B cell (primary cell): Measurements from ENCODE around the gene VWA1. TPM values are rescaled to one million over a fixed set of nuclear protein-coding genes. Genes with fewer than 3 reads are reported as not detected.

ENCODE experiments used
- ATAC-seq: fragments of 200-7000 bp; cut with Tn5 transposase; one replicate; pipeline ENCODE4 v1.10.0; 2021; ENCODE audit warnings: low read depth, mild to moderate bottlenecking, moderate number of reproducible peaks, moderate library complexity
- CTCF ChIA-PET: fragments of 350-600 bp; sonication (Branson Sonifier 250); formaldehyde crosslinking; loops from one replicate; lab custom pipeline; 2021; ENCODE audit warnings: antibody characterized with exemption, inconsistent platforms; lab: Charles Lee
- POLR2A ChIA-PET: fragments of 350-600 bp; sonication (Branson Sonifier 250); formaldehyde crosslinking; loops from one replicate; lab custom pipeline; 2021; ENCODE audit warnings: antibody characterized with exemption; lab: Charles Lee
- DNase-seq: peaks from one replicate; pipeline ENCODE4 v3.0.0; 2013
- H2AFZ ChIP-seq: 2 replicates; pipeline ENCODE4 v1.6.1; 2012; ENCODE audit warnings: mild to moderate bottlenecking, low read depth, low read length; ENCODE audit not compliant: insufficient read depth, poor library complexity, severe bottlenecking
- H3K27ac ChIP-seq, 2 donors: 1 replicate in 1 of 2; 2 replicates in 1 of 2; pipeline ENCODE4 v1.5.1; 2012 to 2013; ENCODE audit warnings: low read length in 2 of 2, mild to moderate bottlenecking in 2 of 2, moderate library complexity in 1 of 2
- H3K27me3 ChIP-seq, 4 experiments: fragments of 200-600 bp in 1 of 4; sonication (generic) in 1 of 4; replicated peaks in 1 of 4; 1 replicate in 2 of 4; 2 replicates in 2 of 4; pipeline versions ENCODE4 v1.6.1 to v1.7.0; 2013 to 2016; ENCODE audit warnings: low read length in 3 of 4, mild to moderate bottlenecking in 2 of 4, mixed read lengths in 1 of 4, moderate library complexity in 1 of 4; ENCODE audit not compliant: insufficient read depth in 4 of 4, control insufficient read depth in 3 of 4; ENCODE audit errors: control extremely low read depth in 1 of 4
- H3K36me3 ChIP-seq, 2 experiments: replicated peaks in 1 of 2; 1 replicate in 1 of 2; 2 replicates in 1 of 2; pipeline versions ENCODE4 v1.6.1 to v1.7.1; 2013; ENCODE audit warnings: low read length in 1 of 2; ENCODE audit not compliant: insufficient read depth in 2 of 2, control insufficient read depth in 1 of 2; ENCODE audit errors: control extremely low read depth in 1 of 2, extremely low read depth in 1 of 2
- H3K4me1 ChIP-seq, 2 donors: fragments of 200-600 bp in 1 of 2; sonication (generic) in 1 of 2; 1 replicate in 1 of 2; 2 replicates in 1 of 2; pipeline versions ENCODE4 v1.5.1 to v1.6.1; 2013 to 2017; ENCODE audit warnings: low read length in 2 of 2; ENCODE audit not compliant: control insufficient read depth in 2 of 2, insufficient read depth in 2 of 2
- H3K4me2 ChIP-seq: replicated peaks from 2 replicates; pipeline ENCODE3; 2012; ENCODE audit warnings: mild to moderate bottlenecking, low read depth, low read length; ENCODE audit not compliant: poor library complexity, severe bottlenecking
- H3K4me3 ChIP-seq, 5 experiments: fragments of 200-600 bp in 1 of 5; sonication (generic) in 1 of 5; 1 replicate in 3 of 5; 2 replicates in 2 of 5; pipeline versions ENCODE4 v1.5.1 to v1.7.0; 2011 to 2016; ENCODE audit warnings: low read length in 4 of 5, mild to moderate bottlenecking in 4 of 5, low read depth in 2 of 5, control low read depth in 1 of 5, moderate library complexity in 1 of 5; ENCODE audit not compliant: insufficient read depth in 1 of 5; ENCODE audit errors: control extremely low read depth in 1 of 5, extremely low read depth in 1 of 5
- H3K79me2 ChIP-seq: fragments of 200-600 bp; sonication (generic); one replicate; pipeline ENCODE4 v1.6.0; 2016; ENCODE audit warnings: low read length; ENCODE audit not compliant: control insufficient read depth, insufficient read depth
- H3K9ac ChIP-seq: fragments of 200-600 bp; sonication (generic); 2 replicates; pipeline ENCODE4 v1.6.1; 2017; ENCODE audit warnings: mild to moderate bottlenecking, low read length, moderate library complexity
- H3K9me3 ChIP-seq, 3 donors: one replicate each; pipeline versions ENCODE4 v1.6.1 to v1.7.1; 2013; ENCODE audit warnings: low read length in 2 of 3; ENCODE audit not compliant: control insufficient read depth in 2 of 3, insufficient read depth in 1 of 3; ENCODE audit errors: control extremely low read depth in 1 of 3
- H4K20me1 ChIP-seq: 2 replicates; pipeline ENCODE4 v1.6.0; 2012; ENCODE audit warnings: mild to moderate bottlenecking, low read length; ENCODE audit not compliant: insufficient read depth, control insufficient read depth, poor library complexity, severe bottlenecking
- H3K27ac Mint-ChIP-seq: one replicate; pipeline ENCODE4 v1.8.0; 2021; ENCODE audit warnings: mixed read lengths
- H3K27me3 Mint-ChIP-seq: one replicate; pipeline ENCODE4 v1.8.0; 2021; ENCODE audit warnings: mixed read lengths
- H3K4me1 Mint-ChIP-seq: one replicate; pipeline ENCODE4 v1.8.0; 2021; ENCODE audit warnings: mixed read lengths
- H3K4me3 Mint-ChIP-seq: one replicate; pipeline ENCODE4 v1.8.0; 2021; ENCODE audit warnings: mixed read lengths
- H3K9me3 Mint-ChIP-seq: one replicate; pipeline ENCODE4 v1.8.0; 2022; ENCODE audit warnings: mixed read lengths; ENCODE audit not compliant: insufficient read depth
- CTCF ChIP-seq: fragments of 200-600 bp; IDR thresholded peaks from one replicate; pipeline ENCODE4 v1.8.0; 2022; ENCODE audit warnings: antibody characterized with exemption, mild to moderate bottlenecking
- EZH2 ChIP-seq: IDR thresholded peaks from 2 replicates; pipeline ENCODE4 v1.6.1; 2012; ENCODE audit warnings: borderline replicate concordance, low read depth, mild to moderate bottlenecking, moderate library complexity, low read length; ENCODE audit not compliant: insufficient read depth, poor library complexity, severe bottlenecking
- WGBS: methylation state at CpG from one replicate; pipeline ENCODE4 v1.1.5; 2013; ENCODE audit warnings: missing lambda C conversion rate; ENCODE audit not compliant: insufficient coverage; 5-methylcytosine and 5-hydroxymethylcytosine counted together
- intact Hi-C: fragments of 100-400 bp; cut with micrococcal nuclease; formaldehyde crosslinking; loops from one replicate; pipeline ENCODE4 v1.10.0; 2022
- polyA plus RNA-seq: library from polyadenylated mRNA; depleted of rRNA; stranded (reverse); fragments of >200 nt; gene quantifications from 2 replicates; pipeline ENCODE4 v1.2.3, GENCODE V29; 2012
- total RNA-seq, 2 donors: library from RNA; stranded (reverse); fragments of 120-200 nt in 1 of 2; gene quantifications; 1 replicate in 1 of 2; 2 replicates in 1 of 2; pipeline versions ENCODE4 v1.2.3 to v1.2.4, GENCODE V29; 2013 to 2022

Gene VWA1
- total and polyA plus RNA-seq, 2 donors (not counting 1 experiment from before 2014, with no cell fraction given) = 0.09 TPM; not detected in 1

GRCh38 chr1:1460540-1461130 is 25.1 kb downstream of the VWA1 start:
- no peaks in the 10 kb centered on the region for H3K36me3 ChIP-seq
- H3K9ac ChIP-seq = no peak overlapping the region
- Mint-ChIP-seq H3K9me3 (no peaks in the 10 kb centered on the region), H3K27me3 (no peaks in the 10 kb centered on the region), H3K4me1 (peaks cover 2% of the 10 kb centered on the region), H3K4me3 (no peak overlapping the region), H3K27ac (peak overlapping the region; percentile 46)
- H4K20me1 ChIP-seq = no peaks in the 10 kb centered on the region
- peaks cover 0 to 16% (median 0%) of the 10 kb centered on the region in 4 experiments for H3K27me3 ChIP-seq
- no peak for DNase-seq
- ChIA-PET CTCF (no interaction called here), POLR2A (no interaction called here)
- 46% methylated on average over 27 of the region's 27 CpGs for WGBS
- no peak overlapping the region for H2AFZ ChIP-seq
- intact Hi-C loops = no loop called here
- no peaks in the 10 kb centered on the region for H3K79me2 ChIP-seq
- no peak overlapping the region for H3K27ac ChIP-seq
- peaks cover 0 to 12% of the 10 kb centered on the region in 2 donors for H3K4me1 ChIP-seq
- peaks cover 0 to 4% (median 0%) of the 10 kb centered on the region in 3 donors for H3K9me3 ChIP-seq
- no peak overlapping the region for H3K4me3 ChIP-seq
- no peak overlapping the region for H3K4me2 ChIP-seq
- ATAC-seq = no peak
- no peak for TF ChIP-seq CTCF
- no peak for TF ChIP-seq EZH2

GRCh38 chr1:1461721-1462317 is 26.3 kb downstream of the VWA1 start:
- H3K9me3 Mint-ChIP-seq = no peaks in the 10 kb centered on the region
- Histone ChIP-seq H3K36me3 (no peaks in the 10 kb centered on the region), H3K9ac (peak overlapping the region; percentile 35), H3K4me2 (peak overlapping the region; percentile 45), H2AFZ (peak overlapping the region; percentile 51), H3K9me3 (peaks cover 0 to 4% (median 0%) of the 10 kb centered on the region in 3 donors), H3K4me1 (peaks cover 0 to 12% of the 10 kb centered on the region in 2 donors), H3K79me2 (no peaks in the 10 kb centered on the region), H4K20me1 (no peaks in the 10 kb centered on the region), H3K4me3 (peak overlapping the region in 1 of 5 experiments; percentile 38), H3K27me3 (peaks cover 0 to 16% (median 0%) of the 10 kb centered on the region in 4 experiments), H3K27ac (peak overlapping the region in 1 of 2 donors; percentile 3)
- H3K4me1 Mint-ChIP-seq = peaks cover 2% of the 10 kb centered on the region
- WGBS = 81% methylated on average over 17 of the region's 18 CpGs
- CTCF ChIA-PET = no interaction called here
- no peak overlapping the region for H3K27ac Mint-ChIP-seq
- POLR2A ChIA-PET = interaction anchor here (0.6 kb wide), 1 partner anchor 1186 kb away, joined by 6 read pairs; no protein-coding TSS in a partner anchor
- intact Hi-C loops = no loop called here
- no peak for DNase-seq
- H3K27me3 Mint-ChIP-seq = no peaks in the 10 kb centered on the region
- ATAC-seq = no peak
- TF ChIP-seq CTCF (no peak), EZH2 (no peak)
- peak overlapping the region; percentile 45 for H3K4me3 Mint-ChIP-seq
